MM.1S (cell line): ENCODE data around the gene HPS4.
"Not testable (repeated sequence)": the region's sequence is repeated elsewhere in the genome, so short reads cannot be mapped to it uniquely, and the experiment has no call there.

Source experiments
- DNase-seq: peaks from one replicate; pipeline ENCODE4 v3.0.0-alpha.2; 2015
- H2AFZ ChIP-seq: fragments of 300-600 bp; sonication (generic); 2 replicates; pipeline ENCODE4 v1.6.0; 2016; ENCODE audit warnings: antibody characterized with exemption, low read length
- H3F3A ChIP-seq: fragments of 300-600 bp; sonication (generic); 2 replicates; pipeline ENCODE4 v1.6.1; 2016; ENCODE audit warnings: mild to moderate bottlenecking, antibody characterized with exemption, low read length, moderate library complexity, mixed read lengths; ENCODE audit not compliant: insufficient read depth
- H3K27ac ChIP-seq: fragments of 300-600 bp; sonication (generic); 2 replicates; pipeline ENCODE4 v1.5.1; 2016; ENCODE audit warnings: mild to moderate bottlenecking, low read length
- H3K27me3 ChIP-seq: fragments of 300-600 bp; sonication (generic); replicated peaks from 2 replicates; pipeline ENCODE4 v1.6.0; 2016; ENCODE audit warnings: low read length; ENCODE audit not compliant: insufficient read depth
- H3K36me3 ChIP-seq: fragments of 300-600 bp; sonication (generic); replicated peaks from 2 replicates; pipeline ENCODE4 v1.6.1; 2016; ENCODE audit warnings: mild to moderate bottlenecking, low read length, mixed read lengths; ENCODE audit not compliant: insufficient read depth
- H3K4me1 ChIP-seq: fragments of 300-600 bp; sonication (generic); 2 replicates; pipeline ENCODE4 v1.6.1; 2016; ENCODE audit warnings: low read length, mixed read lengths
- H3K4me2 ChIP-seq: fragments of 300-600 bp; sonication (generic); 2 replicates; pipeline ENCODE4 v1.6.0; 2016; ENCODE audit warnings: low read depth, low read length
- H3K4me3 ChIP-seq: fragments of 300-600 bp; sonication (generic); 2 replicates; pipeline ENCODE4 v1.5.1; 2016; ENCODE audit warnings: low read length, mixed read lengths
- H3K79me2 ChIP-seq: fragments of 300-600 bp; sonication (generic); 2 replicates; pipeline ENCODE4 v1.6.1; 2016; ENCODE audit warnings: mixed run types, low read length, mixed read lengths
- H3K9ac ChIP-seq: fragments of 300-600 bp; sonication (generic); 2 replicates; pipeline ENCODE4 v1.6.1; 2016; ENCODE audit warnings: low read length, mixed read lengths
- H3K9me2 ChIP-seq: fragments of 300-600 bp; sonication (generic); replicated peaks from 2 replicates; pipeline ENCODE4 v1.6.1; 2016; ENCODE audit warnings: mild to moderate bottlenecking, low read length, mixed read lengths; ENCODE audit not compliant: insufficient read depth
- H3K9me3 ChIP-seq: fragments of 300-600 bp; sonication (generic); replicated peaks from 2 replicates; pipeline ENCODE4 v1.6.1; 2016; ENCODE audit warnings: mild to moderate bottlenecking, low read length, mixed read lengths; ENCODE audit not compliant: insufficient read depth
- H4K20me1 ChIP-seq: fragments of 300-600 bp; sonication (generic); 2 replicates; pipeline ENCODE4 v1.6.1; 2016; ENCODE audit warnings: mild to moderate bottlenecking, low read length, moderate library complexity, mixed read lengths; ENCODE audit not compliant: insufficient read depth
- CTCF ChIP-seq: fragments of 300-600 bp; sonication (generic); IDR thresholded peaks from 2 replicates; pipeline ENCODE4 v1.5.1; 2016; ENCODE audit warnings: antibody characterized with exemption, low read length, mixed read lengths
- EZH2 ChIP-seq: fragments of 300-600 bp; sonication (generic); optimal IDR thresholded peaks from 2 replicates; pipeline ENCODE3; 2017; ENCODE audit warnings: low read depth, mild to moderate bottlenecking, antibody characterized with exemption, low read length, mixed read lengths
- EZH2phosphoT487 ChIP-seq: fragments of 300-600 bp; sonication (generic); IDR thresholded peaks from 2 replicates; pipeline ENCODE4 v1.6.1; 2018; ENCODE audit warnings: antibody characterized with exemption, low read length

The HPS4 gene

GRCh38 chr22:26410386-26410785, 73.2 kb downstream of the HPS4 start:
- DNase-seq = no peak
- no peaks in the 10 kb centered on the region for H3K9me3 ChIP-seq
- H4K20me1 ChIP-seq = no peaks in the 10 kb centered on the region
- no peak overlapping the region for H3K4me2 ChIP-seq
- H3K79me2 ChIP-seq = no peaks in the 10 kb centered on the region
- no peak for TF ChIP-seq EZH2phosphoT487
- peaks cover 6% of the 10 kb centered on the region; the same call in 1 of the 2 replicates for H3K27me3 ChIP-seq
- H3K36me3 ChIP-seq = no peaks in the 10 kb centered on the region
- H3K9ac ChIP-seq = no peak overlapping the region
- H3F3A ChIP-seq = no peaks in the 10 kb centered on the region
- H3K4me1 ChIP-seq = no peaks in the 10 kb centered on the region
- no peaks in the 10 kb centered on the region for H3K9me2 ChIP-seq
- no peak overlapping the region for H3K4me3 ChIP-seq
- no peak overlapping the region for H3K27ac ChIP-seq
- no peak overlapping the region for H2AFZ ChIP-seq

- no peaks in the 10 kb centered on the region for H4K20me1 ChIP-seq
- no peaks in the 10 kb centered on the region for H3K9me3 ChIP-seq
- peaks cover 6% of the 10 kb centered on the region; the same call in 1 of the 2 replicates for H3K27me3 ChIP-seq
- H3K9ac ChIP-seq = no peak overlapping the region
- H3K79me2 ChIP-seq = no peaks in the 10 kb centered on the region
- no peak overlapping the region for H3K27ac ChIP-seq
- TF ChIP-seq EZH2 (no peak), CTCF (no peak), EZH2phosphoT487 (no peak)
- H3K4me2 ChIP-seq = no peak overlapping the region
- H3K4me1 ChIP-seq = 0 out of 2 replicates have a peak, but pooled peaks cover 2% of the 10 kb centered on the region
- no peaks in the 10 kb centered on the region for H3F3A ChIP-seq
- no peaks in the 10 kb centered on the region for H3K9me2 ChIP-seq
- no peaks in the 10 kb centered on the region for H3K36me3 ChIP-seq
- no peak overlapping the region for H3K4me3 ChIP-seq
- no peak overlapping the region for H2AFZ ChIP-seq
- no peak for DNase-seq
These were observed 73.8 kb downstream of the HPS4 start for GRCh38 chr22:26409719-26410335.

DNA sequence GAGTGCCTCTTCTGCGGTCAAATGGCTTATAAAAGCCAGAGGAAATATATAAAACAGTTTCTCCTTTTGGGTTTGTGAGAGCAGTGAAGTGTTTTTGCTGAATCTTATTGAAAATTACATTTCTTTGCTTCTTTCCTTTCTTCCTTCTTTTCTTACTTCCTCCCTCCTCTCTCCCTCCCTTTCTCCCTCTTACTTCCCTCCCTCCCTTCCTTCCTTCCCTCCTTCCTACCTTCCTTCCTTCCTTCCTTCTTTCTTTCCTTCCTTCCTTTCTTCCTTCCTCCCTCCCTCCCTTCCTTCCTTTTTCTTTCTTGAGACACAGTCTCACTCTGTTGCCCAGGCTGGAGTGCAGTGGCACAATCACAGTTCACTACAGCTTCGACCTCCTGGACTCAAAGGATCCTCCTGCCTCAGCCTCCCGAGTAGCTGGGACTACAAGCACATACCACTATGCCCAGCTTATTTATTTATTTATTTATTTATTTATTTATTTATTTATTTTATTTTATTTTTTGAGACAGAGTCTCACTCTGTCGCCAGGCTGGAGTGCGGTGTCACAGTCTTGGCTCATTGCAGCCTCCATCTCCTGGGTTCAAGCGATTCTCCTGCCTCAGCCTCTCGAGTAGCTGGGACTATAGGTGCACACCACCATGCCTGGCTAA, 74.9 kb downstream of the HPS4 start:
- not testable (repeated sequence) for H3K27ac ChIP-seq, H2AFZ ChIP-seq, H3K9me3 ChIP-seq, H3K4me2 ChIP-seq, H3K9me2 ChIP-seq, H3K4me1 ChIP-seq, DNase-seq, H3K79me2 ChIP-seq, H3K4me3 ChIP-seq, H4K20me1 ChIP-seq, H3F3A ChIP-seq, H3K9ac ChIP-seq, H3K27me3 ChIP-seq, H3K36me3 ChIP-seq

DNA sequence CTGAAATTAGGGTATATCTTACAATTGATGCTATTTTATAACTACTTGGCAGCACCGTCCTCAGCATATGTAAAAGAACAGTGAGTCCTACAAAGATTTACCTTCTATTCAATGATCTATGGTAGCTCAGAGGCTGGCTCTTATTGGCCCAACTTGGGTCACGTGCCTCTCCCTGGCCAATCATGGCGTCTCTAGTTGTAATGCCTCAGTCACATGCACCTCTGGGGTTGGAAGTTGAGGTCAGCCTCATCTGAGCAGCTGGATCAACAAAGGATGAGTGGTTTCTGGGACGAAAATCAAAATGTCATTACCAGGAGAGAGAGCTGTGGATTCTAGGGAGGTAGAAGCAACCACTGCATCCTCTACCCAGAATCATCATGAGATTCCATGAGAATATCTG, 77.5 kb downstream of the HPS4 start:
- Histone ChIP-seq H3K9me2 (no peaks in the 10 kb centered on the region), H4K20me1 (no peaks in the 10 kb centered on the region), H2AFZ (no peak overlapping the region), H3K36me3 (no peaks in the 10 kb centered on the region), H3K27me3 (no peaks in the 10 kb centered on the region), H3K4me3 (no peak overlapping the region), H3K4me1 (0 out of 2 replicates have a peak, but pooled peaks cover 9% of the 10 kb centered on the region), H3K79me2 (no peaks in the 10 kb centered on the region), H3K9me3 (no peaks in the 10 kb centered on the region), H3F3A (no peaks in the 10 kb centered on the region), H3K27ac (no peak overlapping the region), H3K9ac (no peak overlapping the region), H3K4me2 (no peak overlapping the region)
- no peak for DNase-seq
- TF ChIP-seq CTCF = no peak
- TF ChIP-seq EZH2 = no peak
- TF ChIP-seq EZH2phosphoT487 = no peak
